Muscle layer of duodenum (tissue), 2 donors: ENCODE data around the gene WDR20.
A peak's percentile ranks its signal among the peaks of the same experiment; 100 is the strongest.
"Not testable (repeated sequence)": the region's sequence is repeated elsewhere in the genome, so short reads cannot be mapped to it uniquely, and the experiment has no call there.

Source experiments
- H3K27ac ChIP-seq: one replicate; pipeline ENCODE4 v1.7.0; 2013; ENCODE audit warnings: mild to moderate bottlenecking, low read length
- H3K27me3 ChIP-seq: one replicate; pipeline ENCODE4 v1.7.0; 2013; ENCODE audit warnings: low read depth, mild to moderate bottlenecking, control low read depth, low read length
- H3K36me3 ChIP-seq, 2 donors: one replicate each; pipeline ENCODE4 v1.7.0; 2013; ENCODE audit warnings: low read length in 2 of 2, control low read depth in 1 of 2, mild to moderate bottlenecking in 1 of 2; ENCODE audit not compliant: insufficient read depth in 2 of 2, control insufficient read depth in 1 of 2
- H3K4me1 ChIP-seq, 2 donors: one replicate each; pipeline ENCODE4 v1.7.0; 2013; ENCODE audit warnings: low read length in 2 of 2, mild to moderate bottlenecking in 2 of 2, control low read depth in 1 of 2, moderate library complexity in 1 of 2; ENCODE audit not compliant: insufficient read depth in 2 of 2, control insufficient read depth in 1 of 2
- H3K4me3 ChIP-seq, 2 donors: one replicate each; pipeline ENCODE4 v1.7.0; 2013; ENCODE audit warnings: low read length in 2 of 2, low read depth in 1 of 2, mild to moderate bottlenecking in 1 of 2
- H3K9me3 ChIP-seq, 2 donors: one replicate each; pipeline ENCODE4 v1.7.0; 2013; ENCODE audit warnings: low read length in 2 of 2, control low read depth in 1 of 2, mild to moderate bottlenecking in 1 of 2; ENCODE audit not compliant: control insufficient read depth in 1 of 2
- donor health status: healthy.

Gene WDR20

DNA sequence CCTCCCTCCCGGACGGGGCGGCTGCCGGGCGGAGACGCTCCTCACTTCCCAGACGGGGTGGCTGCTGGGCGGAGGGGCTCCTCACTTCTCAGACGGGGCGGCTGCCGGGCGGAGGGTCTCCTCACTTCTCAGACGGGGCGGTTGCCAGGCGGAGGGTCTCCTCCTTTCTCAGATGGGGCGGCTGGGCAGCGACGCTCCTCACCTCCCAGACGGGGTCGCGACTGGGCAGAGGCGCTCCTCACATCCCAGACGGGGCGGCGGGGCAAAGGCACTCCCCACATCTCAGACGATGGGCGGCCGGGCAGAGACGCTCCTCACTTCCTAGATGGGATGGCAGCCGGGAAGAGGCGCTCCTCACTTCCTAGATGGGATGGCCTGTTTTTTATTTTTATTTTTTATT, 33.0 kb downstream of the WDR20 start:
- H3K36me3 ChIP-seq, H3K27me3 ChIP-seq, H3K27ac ChIP-seq, H3K9me3 ChIP-seq, H3K4me3 ChIP-seq: not testable (repeated sequence)
- peaks cover 0 to 14% of the 10 kb centered on the region in 2 donors for H3K4me1 ChIP-seq

DNA sequence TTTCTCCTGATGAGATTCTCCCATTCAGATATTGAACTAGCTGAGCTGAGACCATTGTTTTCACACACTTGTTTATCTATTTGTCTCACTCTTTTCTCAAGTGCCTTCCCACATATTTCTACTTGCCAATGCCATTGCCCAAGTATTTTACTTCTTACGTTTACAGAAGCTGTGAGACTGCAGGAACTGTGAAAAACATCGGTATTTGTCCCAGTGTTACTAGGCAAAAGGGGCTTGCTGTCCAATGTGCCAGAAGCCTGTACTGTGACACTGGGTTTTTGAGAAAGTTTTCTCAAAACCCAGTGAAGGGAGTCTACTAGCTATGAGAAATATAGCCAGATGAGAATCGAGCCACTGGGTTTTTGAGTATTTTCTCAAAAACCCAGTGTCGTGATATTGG, 37.5 kb downstream of the WDR20 start:
- no peak overlapping the region for H3K4me3 ChIP-seq
- H3K27ac ChIP-seq, result no peak overlapping the region

DNA sequence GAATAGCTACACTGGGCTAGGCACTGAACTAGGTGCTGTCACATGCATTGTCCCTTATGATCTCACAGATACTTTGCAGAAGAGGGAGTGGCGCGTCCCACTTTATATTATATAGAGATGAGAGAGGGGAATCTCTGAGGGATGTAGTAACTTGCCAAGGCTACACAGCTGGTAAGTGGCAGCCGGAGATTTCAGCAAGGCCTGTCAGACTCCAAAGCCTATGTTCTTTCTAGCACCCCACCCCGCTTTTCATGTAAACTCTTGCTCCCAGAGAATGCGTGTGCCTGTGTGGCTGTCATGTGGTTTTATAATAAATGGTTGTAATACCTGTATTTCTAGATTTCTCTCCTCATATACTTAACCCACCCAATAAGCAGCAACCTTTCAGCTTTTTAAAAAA, 39.1 kb downstream of the WDR20 start:
- Histone ChIP-seq H3K27ac (no peak overlapping the region), H3K36me3 (no peaks in the 10 kb centered on the region), H3K4me3 (no peak overlapping the region), H3K27me3 (no peaks in the 10 kb centered on the region), H3K9me3 (no peaks in the 10 kb centered on the region), H3K4me1 (peaks cover 0 to 30% of the 10 kb centered on the region in 2 donors)

More for the DNA sequence above, 37.5 kb downstream of the WDR20 start:
- no peaks in the 10 kb centered on the region for H3K27me3 ChIP-seq
- H3K9me3 ChIP-seq, result no peaks in the 10 kb centered on the region
- peaks cover 0 to 17% of the 10 kb centered on the region in 2 donors for H3K4me1 ChIP-seq
- no peaks in the 10 kb centered on the region for H3K36me3 ChIP-seq

DNA sequence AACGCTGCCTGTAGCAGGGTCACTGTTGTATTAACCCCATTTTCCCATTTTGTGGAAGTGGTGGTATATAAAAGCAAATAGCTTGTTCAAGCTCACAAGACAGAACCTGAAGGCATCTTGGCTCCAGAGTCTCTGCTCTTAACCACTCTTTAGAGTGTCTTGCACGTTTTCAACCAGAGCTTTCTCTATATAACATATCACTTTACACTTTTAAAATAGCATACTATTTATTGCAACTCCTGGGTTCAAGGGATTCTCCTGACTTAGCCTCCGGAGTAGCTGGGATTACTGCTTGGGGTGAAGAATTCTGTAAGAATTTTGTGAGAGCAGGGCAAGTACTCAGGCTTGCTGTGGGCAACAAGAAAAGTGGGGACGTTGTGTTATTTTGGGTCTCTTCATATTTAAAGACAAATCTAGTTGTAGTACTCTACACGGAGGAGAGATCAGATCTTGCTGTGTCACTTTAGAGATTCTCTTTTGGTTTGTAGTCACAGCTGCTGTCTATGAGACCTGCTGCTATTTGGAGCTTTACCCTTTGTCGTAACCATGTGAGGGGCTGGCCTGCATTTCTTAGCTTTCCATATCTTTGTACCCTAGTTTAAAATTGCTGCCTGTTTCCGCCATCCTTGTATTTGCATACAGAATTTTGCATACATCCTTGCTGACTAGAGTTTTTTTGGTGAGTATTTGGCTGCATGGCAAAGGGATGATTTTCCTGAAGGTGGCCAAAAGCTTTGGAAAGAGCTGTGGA, 40.7 kb downstream of the WDR20 start:
- Histone ChIP-seq H3K4me1 (peaks cover 0 to 36% of the 10 kb centered on the region in 2 donors), H3K27me3 (no peaks in the 10 kb centered on the region), H3K4me3 (no peak overlapping the region), H3K36me3 (no peaks in the 10 kb centered on the region), H3K27ac (no peak overlapping the region), H3K9me3 (no peaks in the 10 kb centered on the region)

DNA sequence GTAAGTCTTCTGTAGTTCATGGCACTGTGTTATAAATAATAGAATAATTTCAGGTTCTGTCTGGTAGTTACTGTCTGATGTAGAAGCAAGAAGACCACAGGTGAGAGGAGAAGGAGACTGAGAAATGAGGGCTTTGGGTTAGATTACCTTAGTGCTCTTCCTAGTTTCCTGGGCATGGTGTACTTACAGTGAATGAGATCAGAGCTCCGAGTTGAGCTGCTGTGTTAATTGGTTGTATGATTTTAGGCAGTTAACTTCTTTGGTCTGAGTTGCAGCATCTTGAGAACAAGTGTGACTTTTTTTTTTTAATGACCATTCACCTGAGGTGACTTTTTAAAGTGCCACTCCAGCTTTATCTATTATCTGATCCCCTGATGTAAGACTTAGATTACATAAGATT, 41.5 kb downstream of the WDR20 start:
- Histone ChIP-seq H3K9me3 (no peaks in the 10 kb centered on the region), H3K27me3 (no peaks in the 10 kb centered on the region), H3K36me3 (no peaks in the 10 kb centered on the region), H3K4me3 (no peak overlapping the region), H3K27ac (no peak overlapping the region), H3K4me1 (peaks cover 0 to 37% of the 10 kb centered on the region in 2 donors)

DNA sequence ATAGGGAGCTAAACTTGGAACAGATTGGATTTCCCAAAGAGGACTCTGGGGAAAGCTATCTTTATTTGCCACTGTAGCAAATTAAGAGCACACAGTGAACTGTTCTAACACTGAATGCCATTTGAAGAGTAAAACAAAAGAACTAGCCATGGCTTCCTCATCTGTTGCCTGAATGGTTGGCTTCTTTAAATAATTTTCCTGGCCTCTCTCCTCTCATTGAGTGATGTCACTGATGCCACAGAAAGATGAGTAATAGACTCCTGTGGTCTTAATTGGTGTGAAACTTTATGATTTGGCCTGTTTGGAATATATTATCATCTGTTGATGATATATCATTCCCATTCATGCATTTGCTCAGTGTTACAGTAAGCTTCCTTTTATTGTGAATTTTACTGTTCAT, 42.5 kb downstream of the WDR20 start:
- Histone ChIP-seq H3K4me1 (peaks cover 0 to 44% of the 10 kb centered on the region in 2 donors), H3K36me3 (no peaks in the 10 kb centered on the region), H3K27ac (no peak overlapping the region), H3K27me3 (no peaks in the 10 kb centered on the region), H3K9me3 (no peaks in the 10 kb centered on the region), H3K4me3 (no peak overlapping the region)

DNA sequence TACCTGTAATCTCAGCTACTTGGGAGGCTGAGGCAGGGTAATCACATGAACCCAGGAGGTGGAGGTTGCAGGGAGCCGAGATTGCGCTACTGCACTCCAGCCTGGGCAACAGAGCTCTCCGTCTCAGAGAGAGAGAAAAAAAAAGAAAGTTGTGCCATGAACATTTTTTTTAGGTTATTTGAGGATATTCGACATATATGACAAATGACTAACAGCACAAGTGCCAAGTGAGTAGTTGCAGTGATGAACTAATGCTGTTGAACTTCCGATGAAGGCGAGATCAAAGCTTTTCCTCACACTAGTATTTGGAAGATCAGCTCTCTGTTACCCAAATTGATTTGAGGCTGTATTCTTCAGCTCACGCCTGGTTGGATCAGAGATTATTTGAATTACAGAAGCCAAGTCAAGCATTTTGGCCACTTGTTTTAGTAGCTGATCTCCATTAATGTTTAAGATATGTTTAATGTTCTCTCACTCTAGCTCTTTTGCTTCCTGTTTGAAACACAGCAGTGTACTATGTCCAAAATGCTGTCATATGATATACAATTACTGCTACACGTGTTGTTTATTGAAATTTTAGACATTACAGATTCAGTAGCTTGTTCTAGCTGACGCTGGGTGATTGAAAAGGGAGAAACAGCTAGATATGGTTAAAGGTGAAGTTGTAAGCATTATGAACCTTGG, 43.4 kb downstream of the WDR20 start:
- H3K36me3 ChIP-seq, result no peaks in the 10 kb centered on the region
- H3K27ac ChIP-seq, result no peak overlapping the region
- peaks cover 7 to 45% of the 10 kb centered on the region in 2 donors for H3K4me1 ChIP-seq
- H3K27me3 ChIP-seq, result no peaks in the 10 kb centered on the region
- H3K9me3 ChIP-seq, result no peaks in the 10 kb centered on the region
- no peak overlapping the region for H3K4me3 ChIP-seq

DNA sequence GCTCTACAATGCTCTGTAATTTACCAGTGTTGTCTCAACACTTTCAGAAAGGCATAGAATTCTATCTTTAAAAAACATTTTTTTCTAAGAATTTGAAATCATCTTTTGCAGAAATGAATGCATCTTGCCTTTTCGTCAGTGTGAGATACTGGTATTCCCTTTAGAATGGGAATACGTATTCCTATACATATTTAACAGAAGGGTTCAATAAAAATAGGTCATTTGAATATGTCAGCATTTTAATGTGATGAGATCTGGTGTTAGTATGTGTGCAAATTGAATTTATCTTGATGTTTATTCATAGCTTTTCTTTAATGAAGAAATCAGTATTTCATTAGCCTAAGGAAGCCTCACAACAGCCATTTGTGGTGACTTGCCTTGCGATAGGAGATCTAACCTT, 44.2 kb downstream of the WDR20 start:
- no peak overlapping the region for H3K27ac ChIP-seq
- H3K9me3 ChIP-seq, result no peaks in the 10 kb centered on the region
- H3K36me3 ChIP-seq, result no peaks in the 10 kb centered on the region
- H3K4me1 ChIP-seq, result peaks cover 7 to 45% of the 10 kb centered on the region in 2 donors
- H3K4me3 ChIP-seq, result no peak overlapping the region
- no peaks in the 10 kb centered on the region for H3K27me3 ChIP-seq

DNA sequence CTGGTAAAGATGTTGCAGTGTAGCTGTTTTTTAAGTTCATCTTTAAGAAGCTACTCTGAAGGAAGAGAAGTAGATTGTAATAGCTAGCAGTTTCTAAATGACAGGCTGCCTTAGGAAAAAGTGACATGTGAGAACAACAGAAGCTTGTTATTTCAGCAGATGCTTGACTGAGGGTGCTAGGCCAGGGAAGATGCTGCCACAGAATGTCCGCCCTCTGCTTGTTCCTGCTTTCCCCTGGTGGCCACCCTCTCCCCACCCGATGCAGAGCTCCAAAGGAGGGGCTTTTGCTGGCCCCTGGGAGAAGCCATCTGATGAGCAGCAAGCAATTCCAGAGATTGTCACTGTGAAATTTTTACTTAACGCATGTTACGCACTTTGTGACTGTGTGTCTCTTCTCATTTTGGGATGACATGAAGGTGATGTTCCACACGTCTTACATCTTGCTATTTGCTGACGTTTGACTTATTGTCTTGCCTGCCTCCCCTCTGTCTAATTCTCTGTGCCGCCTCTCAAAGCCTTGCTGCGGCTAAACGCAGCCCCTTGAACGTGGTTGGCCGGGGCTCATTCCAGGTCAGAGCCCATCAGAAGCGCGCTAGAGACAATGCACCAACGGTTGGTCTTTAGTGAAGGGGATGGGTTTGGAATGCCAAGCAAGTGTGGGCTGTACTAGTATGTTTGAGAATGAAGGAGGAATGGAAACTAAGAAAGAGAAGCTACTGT, 44.8 kb downstream of the WDR20 start:
- no peak overlapping the region for H3K27ac ChIP-seq
- H3K4me1 ChIP-seq, result peaks cover 7 to 45% of the 10 kb centered on the region in 2 donors
- H3K4me3 ChIP-seq, result no peak overlapping the region
- H3K27me3 ChIP-seq, result no peaks in the 10 kb centered on the region
- no peaks in the 10 kb centered on the region for H3K36me3 ChIP-seq
- no peaks in the 10 kb centered on the region for H3K9me3 ChIP-seq

DNA sequence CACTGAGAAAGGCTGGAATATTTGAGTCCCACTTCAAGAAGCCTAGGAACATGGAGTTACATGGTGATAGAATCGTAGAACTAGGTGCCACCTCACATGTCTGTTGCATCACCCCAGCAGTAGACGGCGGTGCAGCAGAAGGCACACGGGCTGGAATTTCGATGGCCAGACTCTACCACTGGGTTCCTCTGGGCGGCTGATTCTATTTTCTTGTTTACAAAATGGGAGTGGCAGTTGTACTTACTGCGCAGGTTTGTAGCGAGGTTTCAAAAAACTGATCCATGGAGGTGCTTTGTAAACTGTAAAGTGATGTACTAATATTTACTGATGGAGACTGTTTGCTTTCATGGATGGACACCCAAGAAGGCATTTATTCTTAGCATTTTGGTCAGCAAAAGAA, 45.7 kb downstream of the WDR20 start:
- H3K4me1 ChIP-seq, result peaks cover 7 to 45% of the 10 kb centered on the region in 2 donors
- H3K4me3 ChIP-seq, result no peak overlapping the region
- H3K9me3 ChIP-seq, result no peaks in the 10 kb centered on the region
- no peak overlapping the region for H3K27ac ChIP-seq
- H3K27me3 ChIP-seq, result no peaks in the 10 kb centered on the region
- H3K36me3 ChIP-seq, result no peaks in the 10 kb centered on the region

DNA sequence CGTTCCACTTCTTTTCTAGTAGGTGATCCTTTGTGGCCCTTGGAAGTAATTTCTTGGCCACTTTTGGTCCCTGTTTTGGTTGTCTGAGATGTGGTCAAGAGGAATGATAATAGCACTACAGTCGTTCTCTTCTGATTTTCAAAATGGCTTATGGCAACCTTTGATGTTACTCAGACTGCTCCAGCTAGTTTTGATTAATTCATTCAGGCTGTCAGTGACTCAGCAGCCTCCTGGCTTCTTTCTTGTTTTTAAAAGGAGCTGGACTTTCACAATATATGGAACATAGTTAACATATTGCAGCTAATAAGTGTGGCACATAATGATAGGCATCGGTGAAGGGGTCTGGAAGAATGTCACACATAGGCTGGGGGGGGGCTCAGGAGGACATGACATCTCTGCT, 47.3 kb downstream of the WDR20 start:
- Histone ChIP-seq H3K27me3 (no peaks in the 10 kb centered on the region), H3K9me3 (no peaks in the 10 kb centered on the region), H3K36me3 (no peaks in the 10 kb centered on the region), H3K27ac (no peak overlapping the region), H3K4me3 (peak overlapping the region in 1 of 2 donors; percentile 1), H3K4me1 (peaks cover 7 to 42% of the 10 kb centered on the region in 2 donors)
